ENCODE measurements around the gene POLA1.

The POLA1 gene

GRCh38 chrX:24692305-24692704, 1.4 kb upstream of the POLA1 start:
- DNase-seq: no peak

- no peak for DNase-seq
These were observed 1.1 kb downstream of the POLA1 start for GRCh38 chrX:24694825-24695224.

DNA sequence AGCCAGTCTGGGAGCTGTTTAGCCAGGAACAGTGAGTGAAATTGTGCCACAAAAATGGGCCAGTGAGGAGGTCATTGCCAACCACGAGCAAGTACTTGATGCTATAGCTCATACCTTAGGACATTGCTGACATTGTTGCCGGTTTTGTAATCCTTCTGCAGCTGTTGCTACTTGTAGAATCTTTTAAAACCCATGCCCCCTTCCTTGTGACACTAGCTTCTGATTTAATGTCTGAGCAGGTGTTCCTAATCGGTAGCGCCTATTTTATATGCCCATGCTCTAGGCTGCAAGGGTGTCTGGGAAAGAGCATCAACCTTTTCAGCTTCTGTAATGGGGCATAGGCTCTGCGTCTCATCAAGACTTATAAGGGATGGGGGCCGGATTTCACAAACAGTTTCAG, 2.6 kb downstream of the POLA1 start:
- peak; percentile 27 to 74 for DNase-seq

- no peak for DNase-seq
These were observed 8.9 kb downstream of the POLA1 start for GRCh38 chrX:24702362-24703184.

DNA sequence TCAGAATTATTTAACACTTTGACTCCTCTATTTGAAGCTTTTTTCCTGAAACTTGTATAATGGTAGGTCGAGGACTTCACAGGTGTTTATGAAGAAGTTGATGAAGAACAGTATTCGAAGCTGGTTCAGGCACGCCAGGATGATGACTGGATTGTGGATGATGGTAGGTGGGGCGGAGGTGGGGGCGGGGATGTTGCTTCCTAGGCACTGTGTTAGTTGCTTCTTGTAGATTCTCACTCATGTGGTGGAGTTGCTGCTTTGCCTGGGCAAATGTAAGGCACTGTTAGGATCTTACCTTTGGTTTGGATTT, 9.4 kb downstream of the POLA1 start:
- DNase-seq: no peak

DNA sequence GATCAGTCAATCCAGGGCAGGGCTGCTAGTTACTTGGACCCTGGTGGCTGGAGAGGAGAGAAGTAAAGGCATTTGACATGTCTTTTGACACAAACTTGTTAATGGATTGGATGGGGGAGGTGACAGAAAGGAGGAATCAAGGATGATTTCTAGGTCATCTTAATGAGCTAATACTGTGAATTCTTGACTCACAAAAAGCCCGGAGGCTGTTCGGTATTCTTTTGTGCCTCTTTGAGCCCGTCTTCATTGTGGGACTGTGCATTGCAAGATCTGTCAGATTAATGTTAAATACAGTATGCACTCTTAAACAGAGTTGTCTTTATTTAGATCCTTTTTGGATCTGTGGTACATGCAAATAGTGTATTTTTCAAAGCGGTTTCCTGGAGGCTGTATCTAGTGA, 25.1 kb downstream of the POLA1 start:
- no peak for DNase-seq

DNA sequence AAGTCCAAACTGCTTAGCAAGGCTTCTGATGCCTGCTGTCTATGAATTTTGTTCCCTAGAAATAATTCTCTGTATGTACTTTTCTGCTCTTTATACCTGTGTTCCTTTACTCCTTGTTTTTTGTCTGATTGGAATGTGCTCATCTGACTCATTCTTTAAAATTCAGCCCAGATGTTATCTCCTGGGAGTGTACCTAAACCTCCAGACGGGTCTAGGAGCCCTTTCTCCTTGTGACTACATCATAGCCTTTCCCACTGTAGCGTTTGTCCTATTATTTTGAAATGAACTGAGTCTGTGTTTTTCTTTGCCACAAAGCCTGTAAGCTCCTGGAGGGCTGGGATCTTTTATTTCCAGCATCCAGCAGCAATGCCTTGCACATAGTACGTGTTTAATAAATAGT, 26.3 kb downstream of the POLA1 start:
- no peak for DNase-seq

GRCh38 chrX:24728530-24728929, 34.8 kb downstream of the POLA1 start:
- no peak for DNase-seq

GRCh38 chrX:24732766-24733500, 39.2 kb downstream of the POLA1 start:
- DNase-seq: no peak

- no peak for DNase-seq
These were observed 47.6 kb downstream of the POLA1 start for GRCh38 chrX:24741330-24741729.

GRCh38 chrX:24748196-24748595, 54.5 kb downstream of the POLA1 start:
- DNase-seq: no peak

DNA sequence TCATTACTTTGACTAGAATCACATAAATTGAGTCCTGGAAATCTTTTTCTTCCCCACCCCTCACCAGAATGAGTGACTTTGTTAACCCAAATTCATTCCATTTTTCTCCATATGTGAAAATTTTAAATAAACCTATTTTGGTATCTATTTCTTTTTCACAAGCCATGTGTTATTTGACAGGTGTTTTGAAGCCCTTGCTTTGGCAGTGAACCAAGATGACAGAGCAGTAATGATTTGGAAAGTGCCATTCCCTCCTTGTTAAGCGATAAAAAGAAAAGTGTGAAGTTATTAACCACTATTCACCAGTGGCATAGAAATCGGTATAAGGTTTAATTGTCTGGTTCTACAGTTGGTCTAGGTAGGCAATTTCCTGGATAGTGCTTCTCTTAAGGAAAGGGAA, 66.1 kb downstream of the POLA1 start:
- no peak for DNase-seq

GRCh38 chrX:24760363-24761000, 66.8 kb downstream of the POLA1 start:
- no peak for DNase-seq

DNA sequence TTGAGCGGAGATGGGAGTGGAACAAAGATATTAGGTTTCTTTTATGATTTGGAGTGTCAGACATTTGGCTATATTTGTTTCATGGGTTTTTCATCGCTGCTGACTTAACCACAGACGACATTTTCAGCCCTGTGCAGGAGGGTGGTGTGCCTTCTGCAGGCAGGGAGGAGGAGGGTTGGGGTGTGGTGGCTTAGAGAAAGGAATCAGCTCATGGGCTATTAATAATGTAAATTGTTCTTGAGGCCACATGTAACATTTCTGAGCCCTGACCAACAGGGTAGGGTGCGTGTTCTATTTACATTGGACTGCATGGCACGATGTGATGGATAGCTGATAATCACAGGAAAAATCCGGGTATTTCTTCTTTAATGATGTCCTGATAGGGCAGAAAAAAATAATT, 67.6 kb downstream of the POLA1 start:
- DNase-seq: no peak

DNA sequence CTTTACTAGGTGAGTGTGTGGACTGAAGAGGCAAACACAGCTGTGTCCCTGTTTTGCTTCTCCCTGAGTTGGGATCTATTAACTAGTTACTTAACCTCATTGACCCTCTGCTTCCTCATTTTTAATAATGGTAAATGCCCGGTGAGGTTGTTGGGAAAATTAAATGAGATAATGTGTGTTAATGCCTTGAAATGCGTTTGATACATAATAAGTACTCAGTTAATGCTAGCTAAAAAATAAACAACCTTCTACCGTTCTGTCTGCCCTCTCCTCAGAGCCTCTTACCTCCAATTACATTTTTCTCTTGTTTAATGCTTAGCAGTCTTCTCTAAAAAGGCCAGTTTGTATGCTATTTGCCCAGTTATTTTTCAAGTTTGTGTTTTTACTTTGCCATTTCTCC, 70.3 kb downstream of the POLA1 start:
- DNase-seq: no peak

DNA sequence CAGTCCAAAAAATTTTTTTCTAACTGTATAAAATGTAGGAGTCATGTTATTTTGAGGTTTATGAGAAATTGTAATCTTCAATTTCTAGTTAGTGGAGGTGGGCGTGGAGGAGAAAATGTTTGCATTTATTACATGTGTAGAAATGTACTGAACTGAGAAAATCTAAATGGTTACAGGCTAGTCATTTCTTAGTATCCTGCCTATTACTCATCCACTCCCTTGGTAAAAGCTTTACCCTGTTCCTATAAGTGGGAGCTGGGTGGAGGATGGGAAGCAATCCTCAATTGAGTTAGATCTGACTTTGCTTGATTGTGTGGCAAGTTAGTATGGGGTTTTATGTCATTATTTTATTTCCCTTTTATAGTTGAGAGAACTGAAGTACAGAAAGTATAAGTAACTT, 73.8 kb downstream of the POLA1 start:
- no peak for DNase-seq

GRCh38 chrX:24768556-24768955, 74.8 kb downstream of the POLA1 start:
- DNase-seq: no peak

GRCh38 chrX:24774650-24775049, 80.9 kb downstream of the POLA1 start:
- DNase-seq: no peak

DNA sequence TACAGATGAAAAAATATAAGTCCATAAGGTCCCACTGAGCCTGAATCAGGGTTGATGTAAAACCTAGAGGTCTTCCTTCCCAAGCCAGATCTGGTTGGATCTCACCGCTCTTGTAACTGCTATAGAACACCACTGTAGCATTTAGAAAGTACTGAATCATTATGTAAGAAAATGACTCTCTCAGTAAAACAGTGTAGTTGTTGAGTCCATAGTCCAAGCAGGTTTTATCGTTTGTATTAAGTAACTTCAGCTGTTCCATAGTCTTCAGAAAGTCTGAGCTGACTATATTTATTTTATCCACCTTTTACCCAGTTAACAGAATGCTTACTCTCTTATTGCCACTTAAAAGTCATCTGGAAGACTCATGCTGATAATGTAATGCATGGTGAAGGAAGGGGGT, 82.2 kb downstream of the POLA1 start:
- DNase-seq: no peak

- no peak for DNase-seq
These were observed 83.9 kb downstream of the POLA1 start for GRCh38 chrX:24777660-24778059.

- DNase-seq: no peak
These were observed 88.3 kb downstream of the POLA1 start for GRCh38 chrX:24782011-24782410.

GRCh38 chrX:24789047-24789446, 95.3 kb downstream of the POLA1 start:
- DNase-seq: no peak

DNA sequence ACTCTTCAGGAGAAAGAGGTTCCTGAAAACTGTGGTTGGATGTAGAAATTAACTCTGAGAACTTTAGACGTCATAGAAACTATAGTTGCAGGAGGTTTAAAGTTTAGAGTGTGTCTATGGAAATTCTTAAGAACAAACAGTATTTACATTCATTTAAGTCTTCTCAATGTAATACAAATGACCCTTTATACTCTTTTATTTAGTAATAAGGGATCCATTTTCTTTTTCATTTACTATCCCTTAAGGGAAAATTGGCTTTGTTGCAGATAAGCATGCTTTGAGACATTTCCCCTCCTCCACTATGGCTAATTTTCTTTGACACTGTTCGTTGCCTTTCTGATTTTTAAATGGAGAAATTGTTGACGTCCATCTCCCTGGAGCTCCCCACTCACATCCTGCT, 96.4 kb downstream of the POLA1 start:
- no peak for DNase-seq

DNA sequence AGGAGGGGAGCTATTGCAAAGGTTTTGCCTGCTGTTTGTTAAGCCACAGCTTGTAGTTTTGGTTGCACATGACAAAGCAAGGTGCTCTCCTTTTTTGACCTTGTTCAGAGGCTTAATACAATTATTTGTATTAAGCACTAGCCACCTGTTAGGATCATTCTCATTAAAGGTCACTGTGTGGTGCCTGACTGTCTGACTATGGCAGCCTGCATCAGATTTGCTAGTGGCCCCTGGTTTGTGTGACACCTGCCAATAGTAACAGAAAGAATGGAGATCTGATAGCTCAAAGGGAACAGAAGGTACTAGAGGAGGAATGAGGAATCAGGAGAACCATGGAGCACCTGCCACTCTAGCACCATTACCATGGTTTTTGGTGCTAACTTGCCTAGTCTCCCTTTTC, 102.5 kb downstream of the POLA1 start:
- DNase-seq: peak; percentile 37 to 87
